ENCODE measurements around the gene OLA1. TPM values are rescaled to one million over a fixed set of nuclear protein-coding genes. Genes with fewer than 3 reads are reported as not detected.

OLA1 gene
- polyA plus RNA-seq, 3 donors, result 24.9 to 72.3 (median 71.9) TPM

DNA sequence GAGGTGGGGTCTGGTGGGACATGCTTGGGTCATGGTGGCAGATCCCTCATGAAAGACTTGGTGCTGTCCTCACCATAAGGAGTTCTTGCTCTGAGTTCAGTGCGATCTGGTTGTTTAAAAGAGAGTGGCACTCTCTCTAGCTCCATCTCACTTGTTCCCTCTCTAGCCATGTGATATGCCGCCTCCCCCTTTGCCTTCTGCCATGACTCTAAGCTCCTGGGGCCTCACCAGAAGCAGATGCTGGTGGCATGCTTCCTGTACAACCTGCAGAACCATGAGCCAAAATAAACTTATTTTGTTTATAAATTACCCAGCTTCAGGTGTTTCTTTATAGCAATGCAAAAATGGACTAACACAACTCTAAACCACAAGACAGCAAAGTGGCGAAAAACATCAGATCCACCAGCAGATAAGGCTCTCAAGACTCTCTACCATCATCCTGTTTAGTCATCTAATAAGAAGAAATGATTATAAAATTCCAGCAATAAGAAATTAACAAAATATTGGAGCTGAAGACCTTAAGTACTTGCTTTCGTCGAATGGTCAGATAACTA lies 75.5 kb downstream of the OLA1 start:
- Mint-ChIP-seq H3K36me3 (peaks cover 37 to 54% of the 10 kb centered on the region in 2 donors), H3K27me3 (ENCODE audit: low read depth in 3 of 3) (no peaks in the 10 kb centered on the region), H3K9me3 (peaks cover 39 to 64% (median 58%) of the 10 kb centered on the region in 7 donors), H3K4me1 (no peaks in the 10 kb centered on the region), H3K27ac (no peak overlapping the region), H3K4me3 (no peak overlapping the region)
- H3K36me3 ChIP-seq (replicated peaks in 1 of 2; ENCODE audit: control insufficient read depth in 1 of 2, insufficient read depth in 2 of 2, low read length in 2 of 2), result peaks cover 0 to 53% of the 10 kb centered on the region in 2 donors
- no peak for DNase-seq
- no peaks in the 10 kb centered on the region for H3K27me3 ChIP-seq (ENCODE audit: control insufficient read depth in 2 of 2, insufficient read depth in 2 of 2, low read length in 2 of 2)
- no peaks in the 10 kb centered on the region for H3K4me1 ChIP-seq (ENCODE audit: control insufficient read depth in 1 of 2, insufficient read depth in 2 of 2, low read length in 2 of 2)
- TF ChIP-seq, protein P1, sequence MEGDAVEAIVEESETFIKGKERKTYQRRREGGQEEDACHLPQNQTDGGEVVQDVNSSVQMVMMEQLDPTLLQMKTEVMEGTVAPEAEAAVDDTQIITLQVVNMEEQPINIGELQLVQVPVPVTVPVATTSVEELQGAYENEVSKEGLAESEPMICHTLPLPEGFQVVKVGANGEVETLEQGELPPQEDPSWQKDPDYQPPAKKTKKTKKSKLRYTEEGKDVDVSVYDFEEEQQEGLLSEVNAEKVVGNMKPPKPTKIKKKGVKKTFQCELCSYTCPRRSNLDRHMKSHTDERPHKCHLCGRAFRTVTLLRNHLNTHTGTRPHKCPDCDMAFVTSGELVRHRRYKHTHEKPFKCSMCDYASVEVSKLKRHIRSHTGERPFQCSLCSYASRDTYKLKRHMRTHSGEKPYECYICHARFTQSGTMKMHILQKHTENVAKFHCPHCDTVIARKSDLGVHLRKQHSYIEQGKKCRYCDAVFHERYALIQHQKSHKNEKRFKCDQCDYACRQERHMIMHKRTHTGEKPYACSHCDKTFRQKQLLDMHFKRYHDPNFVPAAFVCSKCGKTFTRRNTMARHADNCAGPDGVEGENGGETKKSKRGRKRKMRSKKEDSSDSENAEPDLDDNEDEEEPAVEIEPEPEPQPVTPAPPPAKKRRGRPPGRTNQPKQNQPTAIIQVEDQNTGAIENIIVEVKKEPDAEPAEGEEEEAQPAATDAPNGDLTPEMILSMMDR (IDR thresholded peaks at IDR 0.05), result no peak
- no peaks in the 10 kb centered on the region for H3K79me2 ChIP-seq (ENCODE audit: insufficient read depth, low read length)
- no peak overlapping the region for H2AFZ ChIP-seq (ENCODE audit: insufficient read depth, low read depth, low read length, poor library complexity, severe bottlenecking)
- no peak overlapping the region for H3K4me3 ChIP-seq (replicated peaks in 1 of 3; ENCODE audit: low read depth in 2 of 3, low read length in 3 of 3)
- H4K20me1 ChIP-seq (ENCODE audit: insufficient read depth, low read length), result no peaks in the 10 kb centered on the region
- H3K9me3 ChIP-seq (replicated peaks in 1 of 2; ENCODE audit: control insufficient read depth in 1 of 2, insufficient read depth in 1 of 2, low read length in 2 of 2), result peaks cover 28 to 56% of the 10 kb centered on the region in 2 donors
- H3K4me2 ChIP-seq (replicated peaks; ENCODE audit: extremely low read depth, low read length, poor library complexity, severe bottlenecking), result no peak overlapping the region
- no peak overlapping the region for H3K27ac ChIP-seq (ENCODE audit: low read depth in 1 of 2, low read length in 2 of 2)
- H3K9ac ChIP-seq (ENCODE audit: insufficient read depth, low read length, poor library complexity, severe bottlenecking), result no peak overlapping the region
- no CpG with 5 or more reads among the region's 5 CpGs for WGBS (ENCODE audit: insufficient coverage)
- intact Hi-C loops (cut with micrococcal nuclease), result no loop called here

GRCh38 chr2:174171686-174172445 lies 76.5 kb downstream of the OLA1 start:
- TF ChIP-seq, protein P1 (IDR thresholded peaks at IDR 0.05), result no peak
- Histone ChIP-seq H3K9ac (ENCODE audit: insufficient read depth, low read length, poor library complexity, severe bottlenecking) (no peak overlapping the region), H2AFZ (ENCODE audit: insufficient read depth, low read depth, low read length, poor library complexity, severe bottlenecking) (no peak overlapping the region), H3K79me2 (ENCODE audit: insufficient read depth, low read length) (no peaks in the 10 kb centered on the region), H3K4me3 (replicated peaks in 1 of 3; ENCODE audit: low read depth in 2 of 3, low read length in 3 of 3) (no peak overlapping the region), H3K4me1 (ENCODE audit: control insufficient read depth in 1 of 2, insufficient read depth in 2 of 2, low read length in 2 of 2) (no peaks in the 10 kb centered on the region), H3K4me2 (replicated peaks; ENCODE audit: extremely low read depth, low read length, poor library complexity, severe bottlenecking) (no peak overlapping the region), H3K27ac (ENCODE audit: low read depth in 1 of 2, low read length in 2 of 2) (no peak overlapping the region), H4K20me1 (ENCODE audit: insufficient read depth, low read length) (no peaks in the 10 kb centered on the region), H3K27me3 (ENCODE audit: control insufficient read depth in 2 of 2, insufficient read depth in 2 of 2, low read length in 2 of 2) (no peaks in the 10 kb centered on the region), H3K36me3 (replicated peaks in 1 of 2; ENCODE audit: control insufficient read depth in 1 of 2, insufficient read depth in 2 of 2, low read length in 2 of 2) (peaks cover 0 to 56% of the 10 kb centered on the region in 2 donors), H3K9me3 (replicated peaks in 1 of 2; ENCODE audit: control insufficient read depth in 1 of 2, insufficient read depth in 1 of 2, low read length in 2 of 2) (peaks cover 32 to 58% of the 10 kb centered on the region in 2 donors)
- no peaks in the 10 kb centered on the region for H3K27me3 Mint-ChIP-seq (ENCODE audit: low read depth in 3 of 3)
- H3K4me1 Mint-ChIP-seq, result peaks cover 3% of the 10 kb centered on the region
- peaks cover 42 to 67% (median 62%) of the 10 kb centered on the region in 7 donors for H3K9me3 Mint-ChIP-seq
- peak overlapping the region in 1 of 7 donors; percentile 43 for H3K27ac Mint-ChIP-seq
- intact Hi-C loops (cut with micrococcal nuclease), result no loop called here
- H3K36me3 Mint-ChIP-seq, result peaks cover 33 to 55% of the 10 kb centered on the region in 2 donors
- DNase-seq, result no peak
- 97% methylated on average over 10 of the region's 23 CpGs for WGBS (ENCODE audit: insufficient coverage)
- no peak overlapping the region for H3K4me3 Mint-ChIP-seq
